GM23248 (cell line): ENCODE data around the gene AQP4. TPM values are rescaled to one million over a fixed set of nuclear protein-coding genes. Genes with fewer than 3 reads are reported as not detected.

ENCODE experiments used
- DNase-seq: peaks from one replicate; pipeline ENCODE4 v3.0.0-alpha.2; 2015
- H2AFZ ChIP-seq: fragments of 200-600 bp; sonication (generic); 2 replicates; pipeline ENCODE4 v1.6.1; 2016; ENCODE audit warnings: antibody characterized with exemption
- H3F3A ChIP-seq: fragments of 200-600 bp; sonication (generic); 2 replicates; pipeline ENCODE4 v1.6.1; 2016; ENCODE audit warnings: mild to moderate bottlenecking, antibody characterized with exemption, mixed run types; ENCODE audit not compliant: insufficient read depth
- H3K27ac ChIP-seq: fragments of 200-600 bp; sonication (generic); 2 replicates; pipeline ENCODE4 v1.5.1; 2016; ENCODE audit warnings: mild to moderate bottlenecking
- H3K27me3 ChIP-seq: fragments of 200-600 bp; sonication (generic); replicated peaks from 2 replicates; pipeline ENCODE4 v1.6.1; 2016; ENCODE audit warnings: mild to moderate bottlenecking; ENCODE audit not compliant: insufficient read depth
- H3K36me3 ChIP-seq: fragments of 200-600 bp; sonication (generic); 2 replicates; pipeline ENCODE4 v1.6.1; 2016; ENCODE audit warnings: low read depth, mild to moderate bottlenecking
- H3K4me1 ChIP-seq: fragments of 200-600 bp; sonication (generic); 2 replicates; pipeline ENCODE4 v1.6.1; 2016; ENCODE audit warnings: mild to moderate bottlenecking; ENCODE audit not compliant: insufficient read depth
- H3K4me2 ChIP-seq: fragments of 200-600 bp; sonication (generic); one replicate; pipeline ENCODE4 v1.6.1; 2016; ENCODE audit warnings: mild to moderate bottlenecking; ENCODE audit not compliant: unreplicated experiment
- H3K4me3 ChIP-seq: fragments of 200-600 bp; sonication (generic); 2 replicates; pipeline ENCODE4 v1.5.1; 2016; ENCODE audit warnings: mild to moderate bottlenecking
- H3K79me2 ChIP-seq: fragments of 200-600 bp; sonication (generic); 2 replicates; pipeline ENCODE4 v1.6.1; 2016; ENCODE audit warnings: mild to moderate bottlenecking; ENCODE audit not compliant: insufficient read depth
- H3K9ac ChIP-seq: fragments of 200-600 bp; sonication (generic); 2 replicates; pipeline ENCODE4 v1.6.1; 2016; ENCODE audit warnings: mild to moderate bottlenecking
- H3K9me2 ChIP-seq: fragments of 200-600 bp; sonication (generic); 2 replicates; pipeline ENCODE4 v1.6.1; 2016; ENCODE audit warnings: mixed run types, mild to moderate bottlenecking, moderate library complexity; ENCODE audit not compliant: insufficient read depth
- H3K9me3 ChIP-seq: fragments of 200-600 bp; sonication (generic); one replicate; pipeline ENCODE4 v1.6.1; 2017; ENCODE audit warnings: low read depth
- H4K20me1 ChIP-seq: fragments of 200-600 bp; sonication (generic); 2 replicates; pipeline ENCODE4 v1.6.0; 2016; ENCODE audit not compliant: insufficient read depth
- EZH2 ChIP-seq: fragments of 200-600 bp; sonication (generic); IDR thresholded peaks from 2 replicates; pipeline ENCODE4 v1.6.1; 2018; ENCODE audit warnings: antibody characterized with exemption, mild to moderate bottlenecking; ENCODE audit not compliant: insufficient read depth, poor library complexity, severe bottlenecking
- EZH2phosphoT487 ChIP-seq: fragments of 200-600 bp; sonication (generic); IDR thresholded peaks from 2 replicates; pipeline ENCODE4 v1.6.1; 2018; ENCODE audit warnings: antibody characterized with exemption, moderate library complexity, mild to moderate bottlenecking, low read depth; ENCODE audit not compliant: insufficient read depth
- WGBS, 2 experiments: methylation state at CpG; one replicate each; pipeline ENCODE4 v1.1.6; 2015 to 2017; ENCODE audit warnings: low lambda C conversion rate in 2 of 2, low coverage in 1 of 2; ENCODE audit errors: missing lambda C conversion rate in 2 of 2; 5-methylcytosine and 5-hydroxymethylcytosine counted together
- in situ Hi-C: fragments of 300-500 bp; cut with MboI; formaldehyde crosslinking; loops from 2 replicates; pipeline ENCODE4 v1.15.0; 2020
- polyA plus RNA-seq: library from polyadenylated mRNA; unstranded; fragments of >200 nt; fragmentation: Nextera tagmentation; extraction: Ambion mirVana; gene quantifications from 2 replicates; pipeline ENCODE4 v1.2.1, GENCODE V29; 2016
- total RNA-seq: library from RNA; depleted of rRNA; stranded (reverse); fragments of >200 nt; shearing (Covaris generic); gene quantifications from 2 replicates; pipeline ENCODE4 v1.2.3, GENCODE V29; 2014

AQP4 gene
- total and polyA plus RNA-seq, 2 experiments from 2014 or later: not detected

- H3K9me3 ChIP-seq: no peaks in the 10 kb centered on the region
- H2AFZ ChIP-seq: no peak overlapping the region
- H3K36me3 ChIP-seq: no peaks in the 10 kb centered on the region
- 56 to 67% methylated on average over 11 of the region's 11 CpGs for WGBS, 2 experiments
- TF ChIP-seq EZH2: no peak
- no peak for TF ChIP-seq EZH2phosphoT487
- H3K27ac ChIP-seq: no peak overlapping the region
- H3K9me2 ChIP-seq: no peaks in the 10 kb centered on the region
- no peak for DNase-seq
- H4K20me1 ChIP-seq: no peaks in the 10 kb centered on the region
- H3K79me2 ChIP-seq: no peaks in the 10 kb centered on the region
- H3K4me2 ChIP-seq: no peak overlapping the region
- no peaks in the 10 kb centered on the region for H3K4me1 ChIP-seq
- no peaks in the 10 kb centered on the region for H3K27me3 ChIP-seq
- in situ Hi-C loops: loop anchor here (10.0 kb wide), 1 partner anchor 62 kb away; no protein-coding TSS in a partner anchor
- no peak overlapping the region for H3K4me3 ChIP-seq
- H3K9ac ChIP-seq: no peak overlapping the region
- no peaks in the 10 kb centered on the region for H3F3A ChIP-seq
These were observed 33.2 kb downstream of the AQP4 start for GRCh38 chr18:26832302-26832701.

GRCh38 chr18:26827581-26827980, 37.9 kb downstream of the AQP4 start:
- Histone ChIP-seq H3K27me3 (no peaks in the 10 kb centered on the region), H3F3A (no peaks in the 10 kb centered on the region), H3K4me3 (no peak overlapping the region), H3K27ac (no peak overlapping the region), H3K4me2 (no peak overlapping the region), H3K4me1 (no peaks in the 10 kb centered on the region), H3K36me3 (no peaks in the 10 kb centered on the region), H3K9ac (no peak overlapping the region), H3K9me3 (no peaks in the 10 kb centered on the region), H3K9me2 (no peaks in the 10 kb centered on the region), H2AFZ (no peak overlapping the region), H3K79me2 (no peaks in the 10 kb centered on the region), H4K20me1 (no peaks in the 10 kb centered on the region)
- in situ Hi-C loops: no loop called here
- DNase-seq: no peak
- WGBS, 2 experiments: 40 to 41% methylated on average over 3 of the region's 3 CpGs
- TF ChIP-seq EZH2phosphoT487 (no peak), EZH2 (no peak)

GRCh38 chr18:26826656-26827235, 38.8 kb downstream of the AQP4 start:
- in situ Hi-C loops: no loop called here
- no peaks in the 10 kb centered on the region for H3K9me3 ChIP-seq
- no peaks in the 10 kb centered on the region for H4K20me1 ChIP-seq
- no peak for DNase-seq
- no peaks in the 10 kb centered on the region for H3K9me2 ChIP-seq
- no peak overlapping the region for H3K4me2 ChIP-seq
- no peaks in the 10 kb centered on the region for H3K4me1 ChIP-seq
- no peaks in the 10 kb centered on the region for H3F3A ChIP-seq
- no peak overlapping the region for H3K27ac ChIP-seq
- no peaks in the 10 kb centered on the region for H3K27me3 ChIP-seq
- no peak overlapping the region for H2AFZ ChIP-seq
- H3K4me3 ChIP-seq: no peak overlapping the region
- H3K9ac ChIP-seq: no peak overlapping the region
- H3K36me3 ChIP-seq: no peaks in the 10 kb centered on the region
- H3K79me2 ChIP-seq: no peaks in the 10 kb centered on the region
- 0 to 1% methylated on average over 6 of the region's 6 CpGs for WGBS, 2 experiments
- TF ChIP-seq EZH2phosphoT487 (no peak), EZH2 (no peak)

DNA sequence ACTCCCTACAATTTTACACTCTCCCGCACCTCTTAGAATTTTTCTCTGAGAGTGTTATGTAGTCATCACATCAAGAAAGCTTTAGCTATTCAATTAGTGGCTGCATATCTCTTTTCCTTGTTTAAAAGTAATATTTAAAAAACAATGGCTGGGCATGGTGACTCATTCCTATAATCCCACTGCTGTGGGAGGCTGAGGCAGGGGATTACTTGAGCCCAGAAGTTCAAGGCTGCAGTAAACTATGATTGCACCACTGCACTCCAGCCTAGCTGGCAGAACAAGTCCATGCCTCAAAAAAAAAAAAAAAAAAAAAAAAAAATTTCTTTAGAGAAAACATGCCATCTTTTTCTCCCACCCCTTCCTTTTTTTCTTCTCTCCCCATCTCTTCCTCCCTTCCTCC, 44.3 kb downstream of the AQP4 start:
- H3K9me2 ChIP-seq: no peaks in the 10 kb centered on the region
- no peaks in the 10 kb centered on the region for H4K20me1 ChIP-seq
- H3K4me2 ChIP-seq: no peak overlapping the region
- no peaks in the 10 kb centered on the region for H3K36me3 ChIP-seq
- H3K9ac ChIP-seq: no peak overlapping the region
- no peaks in the 10 kb centered on the region for H3F3A ChIP-seq
- WGBS, 2 experiments: 50 to 67% methylated on average over 1 of the region's 1 CpG
- H3K4me1 ChIP-seq: no peaks in the 10 kb centered on the region
- H3K27ac ChIP-seq: no peak overlapping the region
- no peaks in the 10 kb centered on the region for H3K79me2 ChIP-seq
- TF ChIP-seq EZH2: no peak
- no peak for TF ChIP-seq EZH2phosphoT487
- DNase-seq: no peak
- H3K4me3 ChIP-seq: no peak overlapping the region
- no peak overlapping the region for H2AFZ ChIP-seq
- H3K27me3 ChIP-seq: no peaks in the 10 kb centered on the region
- in situ Hi-C loops: no loop called here
- H3K9me3 ChIP-seq: no peaks in the 10 kb centered on the region

GRCh38 chr18:26819046-26819445, 46.5 kb downstream of the AQP4 start:
- no peak for DNase-seq
- TF ChIP-seq EZH2phosphoT487 (no peak), EZH2 (no peak)
- H3K4me3 ChIP-seq: no peak overlapping the region
- no peaks in the 10 kb centered on the region for H3K9me3 ChIP-seq
- H3K9ac ChIP-seq: no peak overlapping the region
- H3K79me2 ChIP-seq: no peaks in the 10 kb centered on the region
- no peaks in the 10 kb centered on the region for H3K27me3 ChIP-seq
- H3K36me3 ChIP-seq: no peaks in the 10 kb centered on the region
- H3K9me2 ChIP-seq: no peaks in the 10 kb centered on the region
- no peak overlapping the region for H2AFZ ChIP-seq
- no peaks in the 10 kb centered on the region for H4K20me1 ChIP-seq
- H3K4me2 ChIP-seq: no peak overlapping the region
- H3K4me1 ChIP-seq: no peaks in the 10 kb centered on the region
- no peaks in the 10 kb centered on the region for H3F3A ChIP-seq
- in situ Hi-C loops: no loop called here
- H3K27ac ChIP-seq: no peak overlapping the region
- 10 to 13% methylated on average over 1 of the region's 1 CpG for WGBS, 2 experiments
